Measurements from ENCODE around the gene ROBO1.

The ROBO1 gene

GRCh38 chr3:79766496-79767193 lies 1.2 kb downstream of the ROBO1 start:
- Histone ChIP-seq H3K27ac (ENCODE audit: low read depth, low read length) (no peak overlapping the region), H3K9me2 (replicated peaks; ENCODE audit: insufficient read depth, low read length) (no peaks in the 10 kb centered on the region), H3K4me2 (ENCODE audit: low read depth, low read length, poor library complexity, severe bottlenecking) (no peak overlapping the region), H3K9me3 (ENCODE audit: insufficient read depth, low read length) (no peaks in the 10 kb centered on the region), H3K79me2 (ENCODE audit: insufficient read depth, low read length) (no peaks in the 10 kb centered on the region), H3F3A (ENCODE audit: insufficient read depth) (no peaks in the 10 kb centered on the region), H2AFZ (ENCODE audit: low read depth, low read length, severe bottlenecking) (no peak overlapping the region), H3K4me3 (ENCODE audit: insufficient read depth, low read length, poor library complexity, severe bottlenecking) (no peak overlapping the region), H3K9ac (ENCODE audit: low read length) (no peak overlapping the region), H3K36me3 (ENCODE audit: low read length) (no peaks in the 10 kb centered on the region), H4K20me1 (ENCODE audit: low read depth, low read length) (no peaks in the 10 kb centered on the region), H3K27me3 (ENCODE audit: low read length) (no peaks in the 10 kb centered on the region)
- TF ChIP-seq CTCF (IDR thresholded peaks at IDR 0.05; ENCODE audit: insufficient read depth, low read length, poor library complexity, severe bottlenecking), result no peak
- TF ChIP-seq EZH2phosphoT487 (conservative IDR thresholded peaks at IDR 0.05; ENCODE audit: low read length), result no peak

- Histone ChIP-seq H3K27me3 (ENCODE audit: low read length) (no peaks in the 10 kb centered on the region), H3K9me3 (ENCODE audit: insufficient read depth, low read length) (no peaks in the 10 kb centered on the region), H3K9me2 (replicated peaks; ENCODE audit: insufficient read depth, low read length) (no peaks in the 10 kb centered on the region), H3K4me2 (ENCODE audit: low read depth, low read length, poor library complexity, severe bottlenecking) (no peak overlapping the region), H4K20me1 (ENCODE audit: low read depth, low read length) (no peaks in the 10 kb centered on the region), H3K9ac (ENCODE audit: low read length) (no peak overlapping the region), H3K4me3 (ENCODE audit: insufficient read depth, low read length, poor library complexity, severe bottlenecking) (no peak overlapping the region), H3K27ac (ENCODE audit: low read depth, low read length) (no peak overlapping the region), H3F3A (ENCODE audit: insufficient read depth) (no peaks in the 10 kb centered on the region), H3K79me2 (ENCODE audit: insufficient read depth, low read length) (no peaks in the 10 kb centered on the region), H3K36me3 (ENCODE audit: low read length) (no peaks in the 10 kb centered on the region), H2AFZ (ENCODE audit: low read depth, low read length, severe bottlenecking) (no peak overlapping the region)
- TF ChIP-seq EZH2phosphoT487 (conservative IDR thresholded peaks at IDR 0.05; ENCODE audit: low read length) (no peak), CTCF (IDR thresholded peaks at IDR 0.05; ENCODE audit: insufficient read depth, low read length, poor library complexity, severe bottlenecking) (no peak)
Observed at GRCh38 chr3:79765911-79766310, 1.9 kb downstream of the ROBO1 start.

- H3K4me2 ChIP-seq (ENCODE audit: low read depth, low read length, poor library complexity, severe bottlenecking), result no peak overlapping the region
- H3K27ac ChIP-seq (ENCODE audit: low read depth, low read length), result no peak overlapping the region
- H3K79me2 ChIP-seq (ENCODE audit: insufficient read depth, low read length), result no peaks in the 10 kb centered on the region
- TF ChIP-seq EZH2phosphoT487 (conservative IDR thresholded peaks at IDR 0.05; ENCODE audit: low read length) (no peak), CTCF (IDR thresholded peaks at IDR 0.05; ENCODE audit: insufficient read depth, low read length, poor library complexity, severe bottlenecking) (no peak)
- no peaks in the 10 kb centered on the region for H3K9me2 ChIP-seq (replicated peaks; ENCODE audit: insufficient read depth, low read length)
- no peaks in the 10 kb centered on the region for H3F3A ChIP-seq (ENCODE audit: insufficient read depth)
- H3K9ac ChIP-seq (ENCODE audit: low read length), result no peak overlapping the region
- H3K9me3 ChIP-seq (ENCODE audit: insufficient read depth, low read length), result no peaks in the 10 kb centered on the region
- no peak overlapping the region for H2AFZ ChIP-seq (ENCODE audit: low read depth, low read length, severe bottlenecking)
- no peaks in the 10 kb centered on the region for H3K27me3 ChIP-seq (ENCODE audit: low read length)
- H3K36me3 ChIP-seq (ENCODE audit: low read length), result no peaks in the 10 kb centered on the region
- H4K20me1 ChIP-seq (ENCODE audit: low read depth, low read length), result no peaks in the 10 kb centered on the region
- no peak overlapping the region for H3K4me3 ChIP-seq (ENCODE audit: insufficient read depth, low read length, poor library complexity, severe bottlenecking)
Observed at GRCh38 chr3:79761441-79761840, 6.4 kb downstream of the ROBO1 start.
